ENCODE measurements around the gene SLC44A1. TPM values are rescaled to one million over a fixed set of nuclear protein-coding genes. Genes with fewer than 3 reads are reported as not detected.

SLC44A1 gene
- total and polyA plus RNA-seq, 2 of the 13 experiments (the other 11 are each of a cell fraction or from before 2014, with no cell fraction given), result 21.4 to 40.8 TPM

- Histone ChIP-seq H3K4me3 (replicated peaks in 1 of 3; ENCODE audit: insufficient read depth in 1 of 3, low read depth in 2 of 3, low read length in 3 of 3) (peak within 1 kb of the TSS; percentile 83 to 90 (median 89)), H3K36me3 (replicated peaks in 1 of 2; ENCODE audit: control insufficient read depth in 1 of 2, insufficient read depth in 2 of 2, low read length in 2 of 2) (no peaks in the 10 kb centered on the region; a peak in 1 of 5 replicates), H3K9me3 (ENCODE audit: low read length) (no peaks in the 10 kb centered on the region), H3K4me1 (ENCODE audit: insufficient read depth, low read length) (peaks cover 75% of the 10 kb centered on the region), H3K27ac (ENCODE audit: extremely low read length, insufficient read depth, low read length) (peak within 1 kb of the TSS; percentile 74), H3K9ac (ENCODE audit: insufficient read depth, low read depth, low read length) (peak within 1 kb of the TSS; percentile 81), H3K27me3 (ENCODE audit: control insufficient read depth in 1 of 2, insufficient read depth in 2 of 2, low read length in 2 of 2) (no peaks in the 10 kb centered on the region; a peak in 1 of 5 replicates), H3K79me2 (ENCODE audit: insufficient read depth, low read length) (peaks cover 44% of the 10 kb centered on the region), H3K4me2 (ENCODE audit: low read depth, low read length) (peak within 1 kb of the TSS; percentile 81), H4K20me1 (ENCODE audit: insufficient read depth, low read length) (no peaks in the 10 kb centered on the region), H2AFZ (ENCODE audit: low read length) (no peak within 1 kb of the TSS)
- intact Hi-C loops (cut with micrococcal nuclease; ENCODE audit: unreplicated experiment), result loop anchor here (1.0 to 10.0 kb wide), 4 partner anchors 27 to 247 kb away; partner anchors contain the start of genes FKTN and TMEM38B
- no TSS peak for BruUV-seq (replicated peaks)
- ATAC-seq (peak; percentile 95), FAIRE-seq (no peak), DNase-seq (ENCODE audit: low spot score) (peak; percentile 84)
- ChIA-PET POLR2A (interaction anchor here (1.0 to 4.0 kb wide), 2 partner anchors 15 to 30 kb away, joined by 4 to 19 read pairs; no protein-coding TSS in a partner anchor), CTCF (ENCODE audit: low intra/inter-chr PET ratio, low total read pairs) (no interaction called here)
- in situ Hi-C loops (cut with HindIII; ENCODE audit: extremely low pct_ligation_motif_present, low pct_unique_long_range_greater_than_20kb), result no loop called here
- 0% methylated on average over 26 of the region's 87 CpGs for WGBS (ENCODE audit: low lambda C conversion rate)
- TF ChIP-seq ZNF75D (CRISPR knock-in tag; IDR thresholded peaks at IDR 0.05; ENCODE audit: borderline replicate concordance) (no peak), ZMAT5 (CRISPR knock-in tag; IDR thresholded peaks at IDR 0.05; ENCODE audit: borderline replicate concordance, low read depth) (no peak), ZNF264 (CRISPR knock-in tag; IDR thresholded peaks at IDR 0.05) (peak; percentile 59; the same call in 1 of the 2 replicates), U2AF1 (optimal IDR thresholded peaks at IDR 0.05; ENCODE audit: low read depth, low read length) (no peak), ZSCAN9 (CRISPR knock-in tag; IDR thresholded peaks at IDR 0.05; ENCODE audit: borderline replicate concordance) (no peak), SIX4 (CRISPR knock-in tag; IDR thresholded peaks at IDR 0.05) (no peak), NFYC (CRISPR knock-in tag; IDR thresholded peaks at IDR 0.05) (no peak), SOX6 (IDR thresholded peaks at IDR 0.05) (no peak), SOX6 (CRISPR knock-in tag; IDR thresholded peaks at IDR 0.05) (peak; percentile 62), ZSCAN25 (CRISPR knock-in tag; IDR thresholded peaks at IDR 0.05) (no peak), GLMP (CRISPR knock-in tag; IDR thresholded peaks at IDR 0.05; ENCODE audit: borderline replicate concordance) (no peak), HOXD1 (CRISPR knock-in tag; IDR thresholded peaks at IDR 0.05) (peak; percentile 52; the same call in 1 of the 2 replicates), ZNF704 (CRISPR knock-in tag; IDR thresholded peaks at IDR 0.05; ENCODE audit: borderline replicate concordance) (0 out of 2 replicates have a peak, but pooled peaks have one; percentile 57), HOXA9 (CRISPR knock-in tag; IDR thresholded peaks at IDR 0.05; ENCODE audit: borderline replicate concordance) (no peak), MLXIP (CRISPR knock-in tag; IDR thresholded peaks at IDR 0.05; ENCODE audit: borderline replicate concordance) (0 out of 2 replicates have a peak, but pooled peaks have one; percentile 25), ZNF432 (CRISPR knock-in tag; IDR thresholded peaks at IDR 0.05; ENCODE audit: borderline replicate concordance) (no peak)
Observed at GRCh38 chr9:105447814-105448812, 203.7 kb downstream of the SLC44A1 start, which contains the start of gene FSD1L. TSS of gene FSD1L (plus strand) at chr9:105448034. CDS start at chr9:105448221, 187 bp downstream.
